ENCODE measurements around the gene KIF22. TPM values are rescaled to one million over a fixed set of nuclear protein-coding genes. Genes with fewer than 3 reads are reported as not detected.
"Not testable (repeated sequence)": the region's sequence is repeated elsewhere in the genome, so short reads cannot be mapped to it uniquely, and the experiment has no call there.

The KIF22 gene
- 40.9 TPM for polyA plus RNA-seq
- long read RNA-seq, donor 1, partial matches to known transcripts, result 11 of 14 reads
- long read RNA-seq, donor 1, other reads (novel, unspliced or antisense), result 0 of 14 reads
- long read RNA-seq, donor 2, transcript KIF22-201 (14 exons, 2,113 nt), result major isoform, 10 of 40 reads
- long read RNA-seq, donor 2, partial matches to known transcripts, result 30 of 40 reads
- long read RNA-seq, donor 2, other reads (novel, unspliced or antisense), result 0 of 40 reads
- long read RNA-seq, donor 3, result 0 reads
- long read RNA-seq, donor 4, partial matches to known transcripts, result 6 of 7 reads
- long read RNA-seq, donor 4, other reads (novel, unspliced or antisense), result 0 of 7 reads
- long read RNA-seq, donor 5, transcript KIF22-201 (14 exons, 2,113 nt), result major isoform, 10 of 39 reads
- long read RNA-seq, donor 5, partial matches to known transcripts, result 29 of 39 reads
- long read RNA-seq, donor 5, other reads (novel, unspliced or antisense), result 0 of 39 reads
- long read RNA-seq, donor 6, transcript KIF22-201 (14 exons, 2,113 nt), result major isoform, 6 of 19 reads
- long read RNA-seq, donor 6, partial matches to known transcripts, result 13 of 19 reads
- long read RNA-seq, donor 6, other reads (novel, unspliced or antisense), result 0 of 19 reads
- long read RNA-seq, donor 7, partial matches to known transcripts, result 9 of 13 reads
- long read RNA-seq, donor 7, other reads (novel, unspliced or antisense), result 0 of 13 reads
- long read RNA-seq, donor 8, transcript KIF22-201 (14 exons, 2,113 nt), result major isoform, 12 of 35 reads
- long read RNA-seq, donor 8, partial matches to known transcripts, result 22 of 35 reads
- long read RNA-seq, donor 8, other reads (novel, unspliced or antisense), result 0 of 35 reads
- long read RNA-seq, donor 9, transcript KIF22-201 (14 exons, 2,113 nt), result major isoform, 6 of 23 reads
- long read RNA-seq, donor 9, partial matches to known transcripts, result 17 of 23 reads
- long read RNA-seq, donor 9, other reads (novel, unspliced or antisense), result 0 of 23 reads
- long read RNA-seq, donor 10, transcript KIF22-201 (14 exons, 2,113 nt), result major isoform, 11 of 23 reads
- long read RNA-seq, donor 10, partial matches to known transcripts, result 12 of 23 reads
- long read RNA-seq, donor 10, other reads (novel, unspliced or antisense), result 0 of 23 reads
- long read RNA-seq, donor 11, transcript KIF22-201 (14 exons, 2,113 nt), result major isoform, 8 of 16 reads
- long read RNA-seq, donor 11, partial matches to known transcripts, result 7 of 16 reads
- long read RNA-seq, donor 11, other reads (novel, unspliced or antisense), result 0 of 16 reads

GRCh38 chr16:29790183-29790948 lies at the start of gene KIF22:
Gene KIF22 (plus strand): TSS chr16:29790751. CDS start chr16:29790760, 9 bp downstream.
- no peaks in the 10 kb centered on the region for H3K27me3 ChIP-seq (ENCODE audit: control insufficient read depth, insufficient read depth, low read length)
- H3K27ac ChIP-seq (ENCODE audit: low read length), result peak within 1 kb of the TSS; percentile 79
- no peaks in the 10 kb centered on the region for H3K9me3 ChIP-seq (ENCODE audit: control insufficient read depth, low read depth, low read length)
- H3K4me1 ChIP-seq (ENCODE audit: control insufficient read depth, insufficient read depth, low read length), result peaks cover 6% of the 10 kb centered on the region
- DNase-seq, result peak; percentile 99
- peak within 1 kb of the TSS; percentile 94 for H3K4me3 ChIP-seq (ENCODE audit: low read length)
- no peaks in the 10 kb centered on the region for H3K36me3 ChIP-seq (ENCODE audit: control insufficient read depth, insufficient read depth, low read length)
- no CpG with 5 or more reads among the region's 67 CpGs for WGBS (ENCODE audit: insufficient coverage, low lambda C conversion rate)

- H3K4me1 ChIP-seq (ENCODE audit: control insufficient read depth, insufficient read depth, low read length), result peaks cover 34% of the 10 kb centered on the region
- no peak overlapping the region for H3K4me3 ChIP-seq (ENCODE audit: low read length)
- 83% methylated on average over 2 of the region's 7 CpGs for WGBS (ENCODE audit: insufficient coverage, low lambda C conversion rate)
- no peak for DNase-seq
- H3K27ac ChIP-seq (ENCODE audit: low read length), result no peak overlapping the region
- H3K9me3 ChIP-seq (ENCODE audit: control insufficient read depth, low read depth, low read length), result peaks cover 5% of the 10 kb centered on the region
- H3K36me3 ChIP-seq (ENCODE audit: control insufficient read depth, insufficient read depth, low read length), result no peaks in the 10 kb centered on the region
- no peaks in the 10 kb centered on the region for H3K27me3 ChIP-seq (ENCODE audit: control insufficient read depth, insufficient read depth, low read length)
Observed at GRCh38 chr16:29742683-29743275, 47.8 kb upstream of the KIF22 start.

GRCh38 chr16:29743475-29743826 lies 47.1 kb upstream of the KIF22 start:
- Histone ChIP-seq H3K9me3 (ENCODE audit: control insufficient read depth, low read depth, low read length) (peaks cover 10% of the 10 kb centered on the region), H3K4me1 (ENCODE audit: control insufficient read depth, insufficient read depth, low read length) (peaks cover 28% of the 10 kb centered on the region), H3K27ac (ENCODE audit: low read length) (no peak overlapping the region), H3K36me3 (ENCODE audit: control insufficient read depth, insufficient read depth, low read length) (no peaks in the 10 kb centered on the region), H3K27me3 (ENCODE audit: control insufficient read depth, insufficient read depth, low read length) (no peaks in the 10 kb centered on the region), H3K4me3 (ENCODE audit: low read length) (no peak overlapping the region)
- WGBS (ENCODE audit: insufficient coverage, low lambda C conversion rate), result no CpG with 5 or more reads among the region's 5 CpGs
- no peak for DNase-seq

- H3K4me3 ChIP-seq (ENCODE audit: low read length), result no peak overlapping the region
- H3K27ac ChIP-seq (ENCODE audit: low read length), result no peak overlapping the region
- H3K4me1 ChIP-seq (ENCODE audit: control insufficient read depth, insufficient read depth, low read length), result peaks cover 23% of the 10 kb centered on the region
- no peaks in the 10 kb centered on the region for H3K27me3 ChIP-seq (ENCODE audit: control insufficient read depth, insufficient read depth, low read length)
- no CpG with 5 or more reads among the region's 21 CpGs for WGBS (ENCODE audit: insufficient coverage, low lambda C conversion rate)
- DNase-seq, result no peak
- H3K36me3 ChIP-seq (ENCODE audit: control insufficient read depth, insufficient read depth, low read length), result no peaks in the 10 kb centered on the region
- peaks cover 12% of the 10 kb centered on the region for H3K9me3 ChIP-seq (ENCODE audit: control insufficient read depth, low read depth, low read length)
Observed at GRCh38 chr16:29743827-29744531, 46.6 kb upstream of the KIF22 start.

- Histone ChIP-seq H3K4me1 (ENCODE audit: control insufficient read depth, insufficient read depth, low read length) (peaks cover 19% of the 10 kb centered on the region), H3K36me3 (ENCODE audit: control insufficient read depth, insufficient read depth, low read length) (no peaks in the 10 kb centered on the region), H3K9me3 (ENCODE audit: control insufficient read depth, low read depth, low read length) (peaks cover 12% of the 10 kb centered on the region), H3K4me3 (ENCODE audit: low read length) (no peak overlapping the region), H3K27ac (ENCODE audit: low read length) (no peak overlapping the region), H3K27me3 (ENCODE audit: control insufficient read depth, insufficient read depth, low read length) (no peaks in the 10 kb centered on the region)
- no CpG with 5 or more reads among the region's 20 CpGs for WGBS (ENCODE audit: insufficient coverage, low lambda C conversion rate)
- no peak for DNase-seq
Observed at GRCh38 chr16:29744541-29745101, 45.9 kb upstream of the KIF22 start.

GRCh38 chr16:29745121-29745852 lies 45.3 kb upstream of the KIF22 start:
- Histone ChIP-seq H3K27me3 (ENCODE audit: control insufficient read depth, insufficient read depth, low read length) (no peaks in the 10 kb centered on the region), H3K36me3 (ENCODE audit: control insufficient read depth, insufficient read depth, low read length) (no peaks in the 10 kb centered on the region), H3K27ac (ENCODE audit: low read length) (no peak overlapping the region), H3K4me1 (ENCODE audit: control insufficient read depth, insufficient read depth, low read length) (peaks cover 14% of the 10 kb centered on the region), H3K9me3 (ENCODE audit: control insufficient read depth, low read depth, low read length) (peaks cover 12% of the 10 kb centered on the region), H3K4me3 (ENCODE audit: low read length) (no peak overlapping the region)
- no peak for DNase-seq
- WGBS (ENCODE audit: insufficient coverage, low lambda C conversion rate), result no CpG with 5 or more reads among the region's 16 CpGs

GRCh38 chr16:29745853-29746345 lies 44.7 kb upstream of the KIF22 start, which contains the start of gene C16orf54:
Gene C16orf54 (minus strand): TSS chr16:29745990. CDS start chr16:29744951, 1,039 bp downstream.
- H3K4me1 ChIP-seq (ENCODE audit: control insufficient read depth, insufficient read depth, low read length), result peaks cover 8% of the 10 kb centered on the region
- H3K4me3 ChIP-seq (ENCODE audit: low read length), result no peak within 1 kb of the TSS
- no peaks in the 10 kb centered on the region for H3K36me3 ChIP-seq (ENCODE audit: control insufficient read depth, insufficient read depth, low read length)
- no CpG with 5 or more reads among the region's 12 CpGs for WGBS (ENCODE audit: insufficient coverage, low lambda C conversion rate)
- no peak for DNase-seq
- no peak within 1 kb of the TSS for H3K27ac ChIP-seq (ENCODE audit: low read length)
- H3K27me3 ChIP-seq (ENCODE audit: control insufficient read depth, insufficient read depth, low read length), result no peaks in the 10 kb centered on the region
- H3K9me3 ChIP-seq (ENCODE audit: control insufficient read depth, low read depth, low read length), result peaks cover 12% of the 10 kb centered on the region

GRCh38 chr16:29746518-29746917 lies 44.0 kb upstream of the KIF22 start:
- H3K4me1 ChIP-seq (ENCODE audit: control insufficient read depth, insufficient read depth, low read length); H3K27me3 ChIP-seq (ENCODE audit: control insufficient read depth, insufficient read depth, low read length); H3K27ac ChIP-seq (ENCODE audit: low read length); H3K36me3 ChIP-seq (ENCODE audit: control insufficient read depth, insufficient read depth, low read length); DNase-seq; H3K4me3 ChIP-seq (ENCODE audit: low read length): not testable (repeated sequence)
- no CpG with 5 or more reads among the region's 4 CpGs for WGBS (ENCODE audit: insufficient coverage, low lambda C conversion rate)
- H3K9me3 ChIP-seq (ENCODE audit: control insufficient read depth, low read depth, low read length), result peaks cover 12% of the 10 kb centered on the region
